ENCODE data around the gene GPR156.
"Not testable (repeated sequence)": the region's sequence is repeated elsewhere in the genome, so short reads cannot be mapped to it uniquely, and the experiment has no call there.

The GPR156 gene

DNA sequence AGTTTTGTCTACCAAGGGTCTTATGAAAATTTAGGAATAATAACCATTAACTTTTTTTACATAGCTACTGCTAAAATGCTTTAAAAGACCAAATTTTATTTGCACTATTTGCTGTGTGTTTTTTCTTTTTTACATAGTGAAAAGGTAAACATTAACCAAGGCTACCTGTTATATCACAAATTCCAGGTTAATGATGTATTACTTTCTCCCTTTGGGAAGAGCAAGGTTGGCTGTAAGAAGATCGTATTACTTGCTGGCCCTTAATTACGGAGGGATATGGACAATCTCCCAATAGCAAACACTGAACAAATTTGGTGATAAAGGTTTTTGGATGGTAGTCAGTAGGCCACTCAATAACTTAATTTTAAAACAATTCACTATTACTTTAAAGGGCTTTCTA lies 41.8 kb upstream of the GPR156 start:
- Histone ChIP-seq H3K36me3 (ENCODE audit: insufficient read depth, low read length) (peaks cover 74% of the 10 kb centered on the region), H3K9me2 (ENCODE audit: low read depth, low read length) (no peaks in the 10 kb centered on the region), H3K9me3 (ENCODE audit: low read length) (no peaks in the 10 kb centered on the region), H3K4me3 (ENCODE audit: low read depth, low read length, poor library complexity, severe bottlenecking) (no peak overlapping the region), H3K27ac (ENCODE audit: low read depth, low read length, poor library complexity, severe bottlenecking) (no peak overlapping the region), H3K79me2 (ENCODE audit: insufficient read depth, low read length) (no peaks in the 10 kb centered on the region), H3K27me3 (ENCODE audit: insufficient read depth, low read length) (no peaks in the 10 kb centered on the region), H3K4me2 (ENCODE audit: low read length) (no peak overlapping the region), H2AFZ (ENCODE audit: low read length) (no peak overlapping the region), H3K4me1 (ENCODE audit: insufficient read depth, low read length, severe bottlenecking) (no peaks in the 10 kb centered on the region), H4K20me1 (ENCODE audit: insufficient read depth, low read length) (no peaks in the 10 kb centered on the region), H3F3A (ENCODE audit: insufficient read depth, low read length) (no peaks in the 10 kb centered on the region), H3K9ac (ENCODE audit: low read length) (no peak overlapping the region)
- no peak for TF ChIP-seq EZH2 (IDR thresholded peaks at IDR 0.05; ENCODE audit: borderline replicate concordance, low read length)
- TF ChIP-seq, protein P1, sequence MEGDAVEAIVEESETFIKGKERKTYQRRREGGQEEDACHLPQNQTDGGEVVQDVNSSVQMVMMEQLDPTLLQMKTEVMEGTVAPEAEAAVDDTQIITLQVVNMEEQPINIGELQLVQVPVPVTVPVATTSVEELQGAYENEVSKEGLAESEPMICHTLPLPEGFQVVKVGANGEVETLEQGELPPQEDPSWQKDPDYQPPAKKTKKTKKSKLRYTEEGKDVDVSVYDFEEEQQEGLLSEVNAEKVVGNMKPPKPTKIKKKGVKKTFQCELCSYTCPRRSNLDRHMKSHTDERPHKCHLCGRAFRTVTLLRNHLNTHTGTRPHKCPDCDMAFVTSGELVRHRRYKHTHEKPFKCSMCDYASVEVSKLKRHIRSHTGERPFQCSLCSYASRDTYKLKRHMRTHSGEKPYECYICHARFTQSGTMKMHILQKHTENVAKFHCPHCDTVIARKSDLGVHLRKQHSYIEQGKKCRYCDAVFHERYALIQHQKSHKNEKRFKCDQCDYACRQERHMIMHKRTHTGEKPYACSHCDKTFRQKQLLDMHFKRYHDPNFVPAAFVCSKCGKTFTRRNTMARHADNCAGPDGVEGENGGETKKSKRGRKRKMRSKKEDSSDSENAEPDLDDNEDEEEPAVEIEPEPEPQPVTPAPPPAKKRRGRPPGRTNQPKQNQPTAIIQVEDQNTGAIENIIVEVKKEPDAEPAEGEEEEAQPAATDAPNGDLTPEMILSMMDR (IDR thresholded peaks at IDR 0.05; ENCODE audit: low read length) = no peak

DNA sequence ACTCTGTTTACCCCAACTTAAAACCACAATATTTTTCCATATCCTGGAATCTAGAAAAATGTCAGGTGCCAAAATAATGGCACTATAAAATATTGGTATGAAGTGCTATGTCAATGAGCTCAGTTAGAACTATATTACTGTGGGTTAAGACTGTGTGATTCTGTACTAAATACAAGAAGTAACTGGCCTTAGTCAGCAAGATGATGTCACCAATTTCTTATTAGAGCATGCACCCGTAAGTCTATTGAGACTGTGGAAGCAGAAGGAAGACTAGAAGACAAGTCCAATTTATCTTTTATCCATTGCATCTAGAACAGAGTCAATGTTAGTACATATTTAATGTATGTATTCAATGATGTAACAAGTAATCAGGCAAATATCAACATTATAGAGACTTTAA lies 39.2 kb upstream of the GPR156 start:
- H2AFZ ChIP-seq (ENCODE audit: low read length) = no peak overlapping the region
- H3F3A ChIP-seq (ENCODE audit: insufficient read depth, low read length) = no peaks in the 10 kb centered on the region
- H3K27me3 ChIP-seq (ENCODE audit: insufficient read depth, low read length) = no peaks in the 10 kb centered on the region
- H3K79me2 ChIP-seq (ENCODE audit: insufficient read depth, low read length) = no peaks in the 10 kb centered on the region
- no peak overlapping the region for H3K27ac ChIP-seq (ENCODE audit: low read depth, low read length, poor library complexity, severe bottlenecking)
- H3K4me3 ChIP-seq (ENCODE audit: low read depth, low read length, poor library complexity, severe bottlenecking) = no peak overlapping the region
- no peak overlapping the region for H3K4me2 ChIP-seq (ENCODE audit: low read length)
- H4K20me1 ChIP-seq (ENCODE audit: insufficient read depth, low read length) = no peaks in the 10 kb centered on the region
- H3K4me1 ChIP-seq (ENCODE audit: insufficient read depth, low read length, severe bottlenecking) = no peaks in the 10 kb centered on the region
- H3K9ac ChIP-seq (ENCODE audit: low read length) = no peak overlapping the region
- H3K36me3 ChIP-seq (ENCODE audit: insufficient read depth, low read length) = peaks cover 52% of the 10 kb centered on the region
- no peaks in the 10 kb centered on the region for H3K9me2 ChIP-seq (ENCODE audit: low read depth, low read length)
- no peaks in the 10 kb centered on the region for H3K9me3 ChIP-seq (ENCODE audit: low read length)
- TF ChIP-seq, protein P1 (IDR thresholded peaks at IDR 0.05; ENCODE audit: low read length) = no peak
- no peak for TF ChIP-seq EZH2 (IDR thresholded peaks at IDR 0.05; ENCODE audit: borderline replicate concordance, low read length)

DNA sequence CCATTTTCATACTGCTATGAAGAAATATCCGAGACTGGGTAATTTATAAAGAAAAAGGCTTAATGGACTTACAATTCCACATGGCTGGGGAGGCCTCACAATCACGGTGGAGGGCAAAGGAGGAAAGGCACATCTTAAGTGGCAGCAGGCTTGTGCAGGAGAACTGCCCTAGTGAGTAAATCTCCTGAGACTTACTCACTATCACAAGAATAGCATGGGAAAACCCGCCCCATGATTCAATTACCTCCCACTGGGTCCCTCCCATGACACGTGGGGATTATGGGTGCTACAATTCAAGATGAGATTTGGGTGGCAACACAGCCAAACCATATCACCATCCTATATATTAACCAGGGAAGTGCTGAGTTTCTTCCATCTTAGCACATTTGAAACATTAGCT lies 38.7 kb upstream of the GPR156 start:
- H3K9me2 ChIP-seq (ENCODE audit: low read depth, low read length); H3K79me2 ChIP-seq (ENCODE audit: insufficient read depth, low read length); H3K4me2 ChIP-seq (ENCODE audit: low read length); H3K27me3 ChIP-seq (ENCODE audit: insufficient read depth, low read length); H3K9me3 ChIP-seq (ENCODE audit: low read length); H3F3A ChIP-seq (ENCODE audit: insufficient read depth, low read length); H3K4me3 ChIP-seq (ENCODE audit: low read depth, low read length, poor library complexity, severe bottlenecking); H4K20me1 ChIP-seq (ENCODE audit: insufficient read depth, low read length); H3K4me1 ChIP-seq (ENCODE audit: insufficient read depth, low read length, severe bottlenecking); H3K27ac ChIP-seq (ENCODE audit: low read depth, low read length, poor library complexity, severe bottlenecking); H2AFZ ChIP-seq (ENCODE audit: low read length); H3K9ac ChIP-seq (ENCODE audit: low read length): not testable (repeated sequence)
- peaks cover 48% of the 10 kb centered on the region for H3K36me3 ChIP-seq (ENCODE audit: insufficient read depth, low read length)

All from OCI-LY1 (cell line).